Spleen (tissue), 11 donors: Measurements from ENCODE around the gene SENP3. TPM values are rescaled to one million over a fixed set of nuclear protein-coding genes. Genes with fewer than 3 reads are reported as not detected.
A peak's percentile ranks its signal among the peaks of the same experiment; 100 is the strongest.
"Not testable (repeated sequence)": the region's sequence is repeated elsewhere in the genome, so short reads cannot be mapped to it uniquely, and the experiment has no call there.

Experiments
- DNase-seq: peaks from one replicate; pipeline ENCODE4 v3.0.0-alpha.2; 2020
- H3K27ac ChIP-seq, 8 donors: fragments of 200-600 bp; sonication (generic) in 7 of 8; 1 replicate in 4 of 8; 2 replicates in 4 of 8; pipeline versions ENCODE4 v1.5.0 to v1.8.0; 2016 to 2021; ENCODE audit warnings: inconsistent platforms in 4 of 8, mild to moderate bottlenecking in 4 of 8, moderate library complexity in 1 of 8
- H3K27me3 ChIP-seq, 7 donors: fragments of 200-600 bp; sonication (generic) in 6 of 7; replicated peaks in 1 of 7; 1 replicate in 4 of 7; 2 replicates in 3 of 7; pipeline versions ENCODE4 v1.5.0 to v1.8.0; 2016 to 2021; ENCODE audit warnings: inconsistent platforms in 3 of 7, mild to moderate bottlenecking in 1 of 7
- H3K36me3 ChIP-seq, 6 donors: fragments of 200-600 bp; sonication (generic) in 5 of 6; 1 replicate in 4 of 6; 2 replicates in 2 of 6; pipeline versions ENCODE4 v1.5.0 to v1.8.0; 2016 to 2021; ENCODE audit warnings: inconsistent platforms in 2 of 6
- H3K4me1 ChIP-seq, 6 donors: fragments of 200-600 bp; sonication (generic) in 5 of 6; 1 replicate in 3 of 6; 2 replicates in 3 of 6; pipeline versions ENCODE4 v1.5.0 to v1.8.0; 2016 to 2021; ENCODE audit warnings: inconsistent platforms in 3 of 6
- H3K4me3 ChIP-seq, 8 donors: fragments of 200-600 bp; sonication (generic) in 7 of 8; 1 replicate in 4 of 8; 2 replicates in 4 of 8; pipeline versions ENCODE4 v1.5.0 to v1.8.0; 2016 to 2021; ENCODE audit warnings: inconsistent platforms in 4 of 8, mild to moderate bottlenecking in 4 of 8, moderate library complexity in 2 of 8
- H3K9me3 ChIP-seq, 8 donors: fragments of 200-600 bp; sonication (generic) in 7 of 8; 1 replicate in 4 of 8; 2 replicates in 4 of 8; pipeline versions ENCODE4 v1.5.0 to v1.8.0; 2016 to 2021; ENCODE audit warnings: inconsistent platforms in 4 of 8
- CTCF ChIP-seq, 11 experiments: fragments of 200-600 bp in 7 of 11; fragments of 450-650 bp in 4 of 11; sonication (generic) in 4 of 11; IDR thresholded peaks in 8 of 11; conservative IDR thresholded peaks in 3 of 11; 1 replicate in 7 of 11; 2 replicates in 4 of 11; pipeline versions ENCODE4 v1.4.0 to v1.8.0; 2016 to 2021; ENCODE audit warnings: antibody characterized with exemption in 11 of 11, inconsistent platforms in 4 of 11, mild to moderate bottlenecking in 1 of 11
- POLR2A ChIP-seq, 3 donors: fragments of 450-650 bp; IDR thresholded peaks; one replicate each; pipeline ENCODE4 v1.5.1; 2017; ENCODE audit warnings: antibody characterized with exemption in 3 of 3, mild to moderate bottlenecking in 1 of 3
- POLR2AphosphoS5 ChIP-seq, 3 donors: sonication (generic); formaldehyde crosslinking; IDR thresholded peaks; one replicate each; pipeline ENCODE4 v1.5.1; 2017; ENCODE audit warnings: antibody characterized with exemption in 3 of 3
- WGBS, 5 donors: extraction: QIAGEN DNeasy Blood & Tissue Kit in 3 of 5; methylation state at CpG; one replicate each; pipeline versions ENCODE4 v1.1.5 to v1.1.7; 2013 to 2018; 5-methylcytosine and 5-hydroxymethylcytosine counted together
- intact Hi-C: fragments of 100-400 bp; cut with DNase I; formaldehyde crosslinking; loops from one replicate; pipeline ENCODE4 v1.15.0; 2023; ENCODE audit warnings: low total_unique reads
- polyA plus RNA-seq, 3 donors: library from polyadenylated mRNA; stranded (reverse); fragments of 200-250 nt; gene quantifications; one replicate each; pipeline ENCODE4 v1.2.1, GENCODE V29; 2013
- total RNA-seq, 7 donors: library from RNA; depleted of rRNA in 3 of 7; stranded (reverse); fragments of >200 nt in 3 of 7; fragmentation: NEBNext Ultra II Directional in 4 of 7; extraction: Animal tissue kit (Norgen Biotek cat#: 25700) in 4 of 7; gene quantifications; one replicate each; pipeline versions ENCODE4 v1.1.0 to v1.2.1, GENCODE V29; 2016 to 2021
- donor health status: healthy with polysubstance abuse.
- donor health status: DM: no; HTN: no; CAD: no; lungs with moderate emphysema.
- donor health status: DM: no; HTN: no; CAD: no.
- donor health status: Bipolar disorder and iron deficiency.
- donor health status: healthy.
- donor health status: DM: no; HTN: no; CAD: no.
- donor health status: DM: yes; HTN: yes; CAD: no.

SENP3 gene
- total and polyA plus RNA-seq, 10 donors: 36.3 to 71.7 (median 43.1) TPM

DNA sequence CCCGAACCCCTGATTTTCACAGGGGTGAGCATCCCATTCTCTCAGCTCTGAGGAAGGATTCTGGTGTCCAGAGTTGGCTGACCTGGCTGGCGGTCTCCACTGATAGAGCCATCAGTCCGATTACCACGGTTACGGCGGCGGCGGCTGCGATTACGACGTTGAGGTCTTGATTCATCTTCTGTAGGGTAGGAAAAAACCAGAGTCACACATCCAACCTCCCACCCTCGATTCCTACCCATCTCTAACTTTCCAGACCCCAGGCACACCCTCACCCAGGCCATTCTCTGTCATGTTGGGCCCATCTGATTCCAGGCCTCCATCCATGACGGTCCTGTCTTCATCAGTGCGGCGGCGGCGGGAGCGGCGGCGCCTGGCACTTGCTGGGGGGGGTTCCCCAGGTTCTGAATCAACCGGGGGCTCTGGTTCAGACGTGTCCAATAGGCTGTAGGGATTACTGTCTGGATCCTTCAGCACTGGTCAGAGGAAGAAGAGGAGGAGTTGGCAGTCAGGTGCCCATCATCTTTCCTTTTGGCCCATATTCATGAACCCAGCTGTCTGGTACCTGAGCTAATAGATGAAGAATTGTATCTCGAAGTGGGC is 30.8 kb downstream of the SENP3 start:
- DNase-seq: no peak
- intact Hi-C loops: no loop called here
- H3K36me3 ChIP-seq: peaks cover 5 to 100% (median 71%) of the 10 kb centered on the region in 6 donors
- TF ChIP-seq POLR2AphosphoS5 (IDR thresholded peaks at IDR 0.05): peak in 1 of 3 donors; percentile 55
- no peak for TF ChIP-seq POLR2A (IDR thresholded peaks at IDR 0.05)
- H3K27ac ChIP-seq: no peak overlapping the region
- H3K9me3 ChIP-seq: no peaks in the 10 kb centered on the region
- 92 to 97% (median 95%) methylated on average over 20 to 23 of the region's 23 CpGs for WGBS, 5 donors
- no peaks in the 10 kb centered on the region for H3K27me3 ChIP-seq
- no peak overlapping the region for H3K4me3 ChIP-seq
- peaks cover 7 to 26% (median 16%) of the 10 kb centered on the region in 6 donors for H3K4me1 ChIP-seq

GRCh38 chr17:7593296-7593695 is 31.6 kb downstream of the SENP3 start:
- DNase-seq: no peak
- intact Hi-C loops: no loop called here
- Histone ChIP-seq H3K9me3 (no peaks in the 10 kb centered on the region), H3K27ac (no peak overlapping the region), H3K27me3 (no peaks in the 10 kb centered on the region), H3K4me3 (no peak overlapping the region), H3K4me1 (peaks cover 7 to 20% (median 14%) of the 10 kb centered on the region in 6 donors), H3K36me3 (peaks cover 5 to 98% (median 71%) of the 10 kb centered on the region in 6 donors)
- 88 to 92% (median 90%) methylated on average over 12 of the region's 12 CpGs for WGBS, 5 donors
- peak in 2 of 3 donors; percentile 17 to 33 for TF ChIP-seq POLR2AphosphoS5 (IDR thresholded peaks at IDR 0.05)
- no peak for TF ChIP-seq CTCF (IDR thresholded peaks at IDR 0.05 in 8 of 11, conservative IDR thresholded peaks at IDR 0.05 in 3 of 11)

- intact Hi-C loops, H3K4me3 ChIP-seq, H3K4me1 ChIP-seq, H3K9me3 ChIP-seq, DNase-seq, H3K27me3 ChIP-seq, H3K27ac ChIP-seq: not testable (repeated sequence)
- H3K36me3 ChIP-seq: peaks cover 9 to 98% (median 96%) of the 10 kb centered on the region in 6 donors
- 76 to 83% (median 80%) methylated on average over 5 of the region's 5 CpGs for WGBS, 5 donors
Observed at GRCh38 chr17:7597561-7597960, 35.8 kb downstream of the SENP3 start.

- no peaks in the 10 kb centered on the region for H3K9me3 ChIP-seq
- peaks cover 0 to 28% (median 8%) of the 10 kb centered on the region in 6 donors for H3K4me1 ChIP-seq
- 97 to 99% (median 97%) methylated on average over 4 of the region's 4 CpGs for WGBS, 5 donors
- TF ChIP-seq POLR2A (IDR thresholded peaks at IDR 0.05) (no peak), POLR2AphosphoS5 (IDR thresholded peaks at IDR 0.05) (no peak), CTCF (IDR thresholded peaks at IDR 0.05 in 8 of 11, conservative IDR thresholded peaks at IDR 0.05 in 3 of 11) (no peak)
- no peak overlapping the region for H3K27ac ChIP-seq
- no peak for DNase-seq
- H3K4me3 ChIP-seq: no peak overlapping the region
- intact Hi-C loops: no loop called here
- H3K27me3 ChIP-seq: no peaks in the 10 kb centered on the region
- peaks cover 4 to 83% (median 51%) of the 10 kb centered on the region in 6 donors for H3K36me3 ChIP-seq
Observed at GRCh38 chr17:7606280-7606679, 44.6 kb downstream of the SENP3 start.

DNA sequence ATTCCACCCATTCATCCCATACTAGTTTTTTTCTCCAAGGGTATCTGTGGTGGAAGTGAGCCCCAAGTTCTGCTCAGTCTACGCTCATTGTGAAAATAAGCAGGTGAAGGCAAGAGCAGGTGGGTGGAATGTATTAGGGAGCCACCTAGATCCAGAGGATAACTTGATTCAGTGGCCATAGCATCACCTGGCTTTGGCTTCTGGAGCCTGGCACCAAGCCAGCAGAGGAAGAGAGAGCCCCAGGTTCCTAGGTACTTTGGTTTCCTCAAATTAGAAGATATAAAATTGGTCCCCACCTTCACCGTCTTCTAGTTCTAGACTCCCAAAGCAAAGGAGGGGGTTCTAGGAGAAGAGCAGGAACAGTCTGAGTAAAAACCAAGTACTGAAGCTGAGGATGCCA is 48.9 kb downstream of the SENP3 start:
- WGBS, 5 donors: 90 to 100% (median 95%) methylated on average over 2 of the region's 2 CpGs
- no peak overlapping the region for H3K27ac ChIP-seq
- no peak for DNase-seq
- H3K4me1 ChIP-seq: peaks cover 21 to 63% (median 37%) of the 10 kb centered on the region in 6 donors
- H3K9me3 ChIP-seq: no peaks in the 10 kb centered on the region
- H3K27me3 ChIP-seq: no peaks in the 10 kb centered on the region
- TF ChIP-seq POLR2AphosphoS5 (IDR thresholded peaks at IDR 0.05): no peak
- TF ChIP-seq CTCF (IDR thresholded peaks at IDR 0.05 in 8 of 11, conservative IDR thresholded peaks at IDR 0.05 in 3 of 11): no peak
- H3K4me3 ChIP-seq: no peak overlapping the region
- peaks cover 0 to 45% (median 10%) of the 10 kb centered on the region in 6 donors for H3K36me3 ChIP-seq
- intact Hi-C loops: no loop called here
